Kidney glomerular epithelial cell (primary cell): Measurements from ENCODE around the gene MITD1.
A peak's percentile ranks its signal among the peaks of the same experiment; 100 is the strongest.
"Not testable (repeated sequence)": the region's sequence is repeated elsewhere in the genome, so short reads cannot be mapped to it uniquely, and the experiment has no call there.

Experiments
- DNase-seq: peaks from one replicate; lab custom pipeline; 2025; lab: John Stamatoyannopoulos, UW

Gene MITD1

DNA sequence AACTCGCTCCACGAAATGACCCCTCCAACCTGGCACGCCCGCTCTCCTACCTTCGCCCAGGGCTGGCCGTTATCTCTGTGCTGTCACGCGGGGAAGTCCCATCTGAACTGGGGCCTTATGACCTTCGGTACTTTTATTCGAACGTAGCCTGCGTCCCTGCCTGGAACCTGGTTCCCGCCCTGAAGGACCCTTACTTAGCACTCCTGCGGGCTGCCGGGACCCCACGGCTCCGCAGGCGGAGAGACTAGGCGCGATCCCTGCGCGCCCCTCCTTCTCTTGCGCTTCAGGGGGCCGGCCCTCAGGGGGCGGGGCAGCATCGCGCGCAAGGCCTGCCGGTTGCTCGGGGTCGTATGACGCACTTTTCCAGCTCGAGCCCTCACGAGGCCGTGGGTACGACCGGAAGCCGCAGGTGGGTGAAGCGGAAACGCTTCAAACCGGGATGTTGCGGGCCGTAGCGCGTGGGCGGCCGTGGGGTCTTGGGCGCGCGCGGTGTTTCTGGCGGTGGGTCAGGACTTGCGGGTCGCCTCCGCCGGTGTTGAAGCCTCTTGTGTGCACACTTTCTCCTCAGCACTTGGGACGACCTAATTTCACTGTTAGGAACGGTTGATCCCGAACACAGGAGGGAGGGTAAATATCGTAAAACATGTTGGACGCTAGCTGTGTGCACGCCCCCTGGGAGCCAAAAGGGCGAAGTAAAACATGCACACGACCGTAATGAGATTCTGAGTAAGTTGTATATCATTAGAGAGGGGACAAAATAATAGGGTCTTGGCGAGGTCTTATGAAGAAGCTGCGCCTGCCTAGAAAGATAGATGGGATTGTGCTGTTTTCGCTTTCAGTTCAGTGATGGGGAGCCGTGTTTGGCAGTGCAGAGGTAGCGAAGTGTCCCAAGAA, 26.0 kb downstream of the MITD1 start, which contains the start of the genes LIPT1 and TSGA10:
Gene LIPT1, plus strand, starts transcription at position 325 of the 894 bp plus-strand sequence. CDS start 6,991 bp downstream, outside the sequence.
Gene TSGA10, minus strand, starts transcription at position 300 of the 894 bp plus-strand sequence. CDS start 45,503 bp downstream, outside the sequence.
- peak; percentile 65 for DNase-seq

DNA sequence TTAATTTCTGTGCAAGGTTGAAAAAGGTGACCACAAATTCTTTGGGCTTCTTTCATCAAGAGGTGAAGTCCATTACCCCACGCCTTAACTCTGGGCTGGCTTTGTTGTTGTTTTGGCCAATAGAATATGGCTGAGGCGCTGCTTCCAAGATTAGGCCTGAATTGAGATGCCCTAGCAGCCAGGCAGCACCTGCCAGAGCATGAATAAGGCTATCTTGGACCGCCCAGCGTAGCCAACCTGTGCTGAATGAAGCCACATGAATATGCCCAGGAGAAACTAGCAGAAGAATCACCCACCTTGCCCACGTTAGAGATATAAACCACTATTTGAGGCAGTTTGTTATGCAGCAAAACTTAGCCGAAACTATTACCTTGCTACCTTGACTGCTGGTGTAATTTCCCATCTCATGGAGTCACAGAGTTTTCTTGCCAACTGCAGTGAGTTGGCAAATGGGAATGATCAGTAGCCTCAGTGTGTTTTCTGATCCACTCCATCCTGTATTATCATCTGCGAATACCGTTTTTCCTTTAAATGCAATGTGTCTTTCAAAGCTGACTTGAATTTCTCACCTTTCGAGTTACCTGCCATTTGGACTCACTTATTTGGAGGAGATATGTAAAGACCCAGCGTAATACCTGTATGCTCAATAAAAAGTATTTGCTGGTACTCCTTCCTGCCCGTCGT, 26.8 kb downstream of the MITD1 start:
- peak; percentile 9 for DNase-seq

DNA sequence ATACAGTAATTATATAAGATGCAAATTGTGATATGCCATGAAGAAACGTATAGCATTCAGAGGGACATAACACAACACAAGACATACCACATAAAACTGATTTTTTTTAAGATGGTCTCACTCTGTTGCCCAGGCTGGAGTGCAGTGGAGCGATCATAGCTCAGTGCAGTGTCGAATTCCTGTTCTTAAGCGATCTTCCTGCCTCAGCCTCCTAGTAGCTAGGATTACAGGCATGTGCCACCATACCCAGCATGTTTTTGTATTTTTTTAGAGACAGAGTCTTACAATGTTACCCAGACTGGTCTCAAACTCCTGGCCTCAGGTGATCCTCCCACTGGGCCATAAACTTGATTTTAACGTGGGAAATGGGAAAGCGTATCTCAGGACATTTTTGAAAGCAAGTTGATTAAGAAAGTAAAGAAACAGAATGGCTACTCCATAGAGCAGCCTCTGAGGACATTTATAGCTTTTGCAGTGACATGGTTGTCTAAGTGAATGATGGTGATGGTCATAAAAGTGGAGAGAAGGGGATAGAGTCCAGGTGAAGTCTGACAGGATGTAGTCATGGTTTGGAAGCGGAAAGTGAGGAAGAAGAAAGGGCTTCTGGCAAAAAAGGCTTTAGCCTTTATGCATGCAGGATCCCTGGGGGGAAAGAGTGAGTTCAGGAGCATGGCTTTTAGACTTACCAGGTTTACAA, 28.5 kb downstream of the MITD1 start:
- DNase-seq, result no peak

DNA sequence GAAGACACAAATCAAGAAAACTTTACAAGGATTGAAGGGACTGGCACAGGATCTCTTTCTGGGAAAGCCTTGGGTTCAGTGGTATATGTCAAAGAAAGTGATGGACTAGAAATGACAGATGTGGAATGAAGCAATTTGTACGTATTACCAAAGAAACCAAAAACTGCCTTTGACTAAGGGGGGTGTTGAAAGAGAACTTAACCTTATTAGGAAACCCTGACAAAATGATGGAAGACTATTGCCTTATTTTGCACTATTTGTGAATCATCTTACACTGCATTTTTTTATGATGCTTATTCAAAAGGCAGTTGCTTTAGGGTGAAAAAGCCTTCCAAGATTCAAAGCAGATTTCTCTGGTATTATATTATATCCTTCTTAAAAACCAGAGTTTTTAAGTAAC, 30.2 kb downstream of the MITD1 start:
- no peak for DNase-seq

DNA sequence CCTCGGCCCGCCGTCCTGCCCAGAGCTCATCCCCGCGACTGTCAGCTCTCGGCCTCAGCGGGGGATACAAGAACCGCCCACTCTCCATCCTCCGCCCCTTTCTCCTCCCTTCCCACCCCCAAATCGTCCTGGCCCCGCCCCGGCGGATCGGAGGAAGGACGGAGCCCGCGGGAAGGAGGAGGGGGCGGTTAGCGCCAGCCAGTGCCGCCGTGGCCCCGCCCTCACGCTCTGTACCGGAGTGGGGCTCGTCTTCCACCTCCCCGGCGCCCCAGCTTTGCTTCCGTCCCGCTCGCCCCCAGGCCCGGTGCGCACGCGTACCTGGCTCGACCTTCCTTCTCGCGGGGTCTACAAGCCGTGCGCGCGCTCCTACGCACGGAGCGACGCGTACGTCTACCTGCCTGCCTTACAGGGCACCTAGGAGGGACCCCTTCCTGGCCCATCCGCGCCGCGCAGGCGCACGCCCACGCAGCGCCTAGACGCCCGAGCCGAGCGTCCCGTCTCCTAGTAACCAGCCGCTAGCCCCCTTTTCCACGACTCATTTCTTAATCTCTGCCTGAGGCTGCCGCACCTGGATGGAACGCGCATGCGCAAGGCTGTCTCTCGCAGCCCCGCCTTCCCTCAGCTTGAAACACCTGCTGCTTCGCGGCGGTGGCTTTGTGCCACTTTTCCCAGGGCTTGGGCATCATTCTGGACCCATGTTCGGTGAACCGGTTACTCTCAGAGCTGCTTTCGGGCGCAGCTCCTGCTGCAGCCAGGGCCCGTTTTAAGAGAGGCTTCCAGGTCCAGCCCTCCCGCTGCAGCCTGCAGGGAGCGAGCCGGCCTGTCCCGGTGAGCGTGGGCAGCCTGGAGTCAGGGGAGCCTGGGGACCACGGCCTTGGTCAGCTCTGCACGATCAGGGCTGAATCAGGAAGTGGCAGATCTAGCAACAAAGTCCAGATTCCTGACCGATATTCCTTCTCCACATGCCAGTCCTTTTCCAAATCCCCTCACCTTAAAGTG, 39.4 kb downstream of the MITD1 start, which contains the start of gene C2orf15:
Gene C2orf15, plus strand, starts transcription at position 598 of the 999 bp plus-strand sequence. CDS start 8,852 bp downstream, outside the sequence.
- DNase-seq, result peak; percentile 81

DNA sequence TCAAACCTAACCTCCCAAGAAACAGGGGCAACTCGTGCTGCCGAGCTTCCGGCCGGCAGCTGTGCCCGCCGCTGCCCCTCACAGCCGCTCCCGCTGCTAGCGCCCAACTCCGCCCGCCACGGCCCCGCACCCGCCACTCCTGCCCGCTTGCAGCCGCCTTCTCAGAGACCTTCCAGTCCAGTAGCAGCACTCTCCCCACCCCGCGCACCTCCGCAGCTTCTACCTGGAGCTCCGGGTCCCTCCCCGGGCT, 40.1 kb downstream of the MITD1 start:
- no peak for DNase-seq

DNA sequence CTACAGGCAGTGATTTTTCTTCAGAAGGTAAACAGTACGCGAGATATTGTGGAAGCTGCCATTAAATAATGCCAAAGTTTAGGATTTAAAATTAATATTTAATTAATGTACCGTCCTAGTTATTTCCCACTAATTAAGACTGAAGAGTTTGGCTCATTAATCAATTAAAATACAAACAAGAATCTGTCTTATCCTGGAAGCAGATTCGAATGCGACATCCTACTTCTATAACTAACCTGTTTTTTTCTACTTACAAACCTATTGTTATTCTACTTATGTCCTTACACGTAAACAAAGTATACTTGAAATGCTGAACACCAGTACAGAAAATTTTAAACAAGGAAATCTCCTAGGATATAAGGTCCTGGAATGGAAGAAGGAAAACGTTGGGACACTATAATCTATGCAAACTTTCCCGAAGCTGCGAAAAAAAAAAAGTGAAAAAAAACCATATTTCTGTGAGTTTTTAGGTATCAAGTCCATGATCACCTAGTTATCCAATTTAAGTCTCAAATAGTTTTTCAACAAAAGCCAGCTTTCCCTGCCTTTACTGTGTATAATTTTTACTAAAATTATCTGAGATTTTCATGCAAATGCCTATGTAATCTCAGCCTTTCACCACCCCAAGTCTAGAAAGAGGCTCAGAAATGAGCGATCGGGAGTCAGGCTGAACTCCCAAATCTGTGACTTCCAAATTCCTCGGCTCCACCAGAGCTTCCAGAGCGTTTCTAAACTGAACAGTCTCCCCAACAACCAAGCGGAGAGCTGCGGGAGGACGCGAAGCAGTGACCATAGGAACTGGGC, 40.6 kb downstream of the MITD1 start:
- peak; percentile 63 for DNase-seq

DNA sequence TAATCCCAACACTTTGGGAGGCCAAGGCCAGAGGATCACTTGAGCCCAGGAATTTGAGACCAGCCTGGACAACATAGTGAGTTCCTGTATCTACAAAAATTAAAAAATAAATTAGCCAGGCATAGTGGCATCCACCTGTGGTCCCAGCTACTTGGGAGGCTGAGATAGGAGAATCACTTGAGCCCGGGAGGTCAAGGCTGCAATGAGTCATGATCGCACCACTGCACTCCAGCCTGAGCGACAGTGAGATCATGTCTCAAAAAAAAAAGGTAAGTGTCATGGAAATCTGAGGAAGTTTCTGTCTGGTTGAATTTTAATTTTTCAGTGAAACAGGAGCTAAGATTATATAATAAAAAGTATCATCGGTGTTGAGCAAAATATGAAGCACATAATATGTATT, 41.9 kb downstream of the MITD1 start:
- DNase-seq, result no peak

DNA sequence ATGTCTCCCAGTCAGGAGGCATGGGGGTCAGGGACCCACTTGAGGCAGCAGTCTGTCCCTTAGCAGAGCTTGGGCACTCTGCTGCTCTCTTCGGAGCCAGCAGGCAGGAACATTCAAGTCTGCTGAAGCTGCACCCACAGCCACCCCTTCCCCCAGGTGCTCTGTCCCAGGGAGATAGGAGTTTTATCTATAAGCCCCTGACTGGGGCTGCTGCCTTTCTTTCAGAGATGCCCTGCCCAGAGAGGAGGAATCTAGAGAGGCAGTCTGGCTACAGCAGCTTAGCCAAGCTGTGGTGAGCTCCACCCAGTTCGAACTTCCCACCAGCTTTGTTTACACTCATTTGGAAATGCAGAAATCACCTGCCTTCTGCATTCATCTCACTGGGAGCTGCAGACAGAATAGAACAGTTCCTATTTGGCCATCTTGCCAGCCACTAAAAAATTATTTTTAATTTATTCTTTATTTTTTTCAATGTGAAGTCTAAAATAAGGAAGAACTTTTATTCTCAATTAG, 45.8 kb downstream of the MITD1 start:
- DNase-seq, result not testable (repeated sequence)

DNA sequence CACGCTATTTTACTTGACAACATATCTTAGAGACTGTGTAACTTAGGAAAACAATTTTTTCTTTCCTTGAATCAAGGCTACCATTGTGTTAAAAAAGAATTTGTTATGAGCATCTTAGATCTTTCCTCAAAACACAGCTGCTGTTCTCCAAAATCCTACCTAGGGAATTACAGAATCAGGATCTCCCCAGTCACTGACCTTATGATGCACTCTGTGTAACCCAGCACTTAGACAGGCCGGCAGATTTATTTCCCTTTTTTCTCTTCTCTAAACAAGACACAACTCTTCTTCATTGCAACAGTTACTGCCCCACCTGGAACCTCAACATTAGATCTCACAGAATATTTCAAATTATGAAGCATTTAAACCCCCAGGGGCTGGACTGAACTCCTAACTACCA, 52.9 kb downstream of the MITD1 start:
- DNase-seq, result no peak
